Stimulated activated CD8-positive, alpha-beta memory T cell treated with anti-CD3 and anti-CD28 coated beads, Interleukin-4, amount 100 ng/mL, for 1 hour (primary cell): Measurements from ENCODE around the gene UNC13A.
"Not testable (repeated sequence)": the region's sequence is repeated elsewhere in the genome, so short reads cannot be mapped to it uniquely, and the experiment has no call there.

Experiments used
- DNase-seq, 2 donors: peaks; one replicate each; pipeline ENCODE4 v3.0.0-alpha.2; 2020; ENCODE audit warnings: low read depth in 2 of 2, low spot score in 1 of 2

Gene UNC13A

GRCh38 chr19:17576758-17577456 lies 111.2 kb downstream of the UNC13A start:
- DNase-seq, result no peak

- DNase-seq, result no peak
Observed at GRCh38 chr19:17575871-17576757, 112.0 kb downstream of the UNC13A start.

GRCh38 chr19:17572638-17573037 lies 115.5 kb downstream of the UNC13A start:
- DNase-seq, result no peak

- DNase-seq, result no peak
Observed at GRCh38 chr19:17570791-17571190, 117.4 kb downstream of the UNC13A start.

- DNase-seq, result not testable (repeated sequence)
Observed at GRCh38 chr19:17570291-17570690, 117.9 kb downstream of the UNC13A start.

- DNase-seq, result no peak
Observed at GRCh38 chr19:17567940-17568339, 120.2 kb downstream of the UNC13A start.

- DNase-seq, result no peak
Observed at GRCh38 chr19:17565611-17566010, 122.5 kb downstream of the UNC13A start.

GRCh38 chr19:17564781-17565180 lies 123.4 kb downstream of the UNC13A start:
- no peak for DNase-seq

- no peak for DNase-seq
Observed at GRCh38 chr19:17562561-17562960, 125.6 kb downstream of the UNC13A start.

GRCh38 chr19:17562097-17562496 lies 126.1 kb downstream of the UNC13A start:
- DNase-seq, result no peak

GRCh38 chr19:17560205-17560595 lies 128.0 kb downstream of the UNC13A start:
- DNase-seq, result no peak

GRCh38 chr19:17557466-17557865 lies 130.7 kb downstream of the UNC13A start:
- DNase-seq, result no peak

- no peak for DNase-seq
Observed at GRCh38 chr19:17556995-17557394, 131.2 kb downstream of the UNC13A start.

GRCh38 chr19:17555929-17556813 lies 132.0 kb downstream of the UNC13A start:
- DNase-seq, result no peak

GRCh38 chr19:17555480-17555928 lies 132.7 kb downstream of the UNC13A start, which contains the start of gene COLGALT1:
TSS of gene COLGALT1 (plus strand) at chr19:17555649. CDS start at chr19:17555714, 65 bp downstream.
- peak; percentile 97 for DNase-seq

GRCh38 chr19:17554968-17555479 lies 133.1 kb downstream of the UNC13A start:
- DNase-seq, result no peak

- DNase-seq, result no peak
Observed at GRCh38 chr19:17553256-17553655, 134.9 kb downstream of the UNC13A start.

- not testable (repeated sequence) for DNase-seq
Observed at GRCh38 chr19:17552735-17553134, 135.4 kb downstream of the UNC13A start.
